ENCODE data around the gene PODXL.

GRCh38 chr7:131486346-131486745 is 70.1 kb downstream of the PODXL start:
- TF ChIP-seq, protein P1, sequence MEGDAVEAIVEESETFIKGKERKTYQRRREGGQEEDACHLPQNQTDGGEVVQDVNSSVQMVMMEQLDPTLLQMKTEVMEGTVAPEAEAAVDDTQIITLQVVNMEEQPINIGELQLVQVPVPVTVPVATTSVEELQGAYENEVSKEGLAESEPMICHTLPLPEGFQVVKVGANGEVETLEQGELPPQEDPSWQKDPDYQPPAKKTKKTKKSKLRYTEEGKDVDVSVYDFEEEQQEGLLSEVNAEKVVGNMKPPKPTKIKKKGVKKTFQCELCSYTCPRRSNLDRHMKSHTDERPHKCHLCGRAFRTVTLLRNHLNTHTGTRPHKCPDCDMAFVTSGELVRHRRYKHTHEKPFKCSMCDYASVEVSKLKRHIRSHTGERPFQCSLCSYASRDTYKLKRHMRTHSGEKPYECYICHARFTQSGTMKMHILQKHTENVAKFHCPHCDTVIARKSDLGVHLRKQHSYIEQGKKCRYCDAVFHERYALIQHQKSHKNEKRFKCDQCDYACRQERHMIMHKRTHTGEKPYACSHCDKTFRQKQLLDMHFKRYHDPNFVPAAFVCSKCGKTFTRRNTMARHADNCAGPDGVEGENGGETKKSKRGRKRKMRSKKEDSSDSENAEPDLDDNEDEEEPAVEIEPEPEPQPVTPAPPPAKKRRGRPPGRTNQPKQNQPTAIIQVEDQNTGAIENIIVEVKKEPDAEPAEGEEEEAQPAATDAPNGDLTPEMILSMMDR (conservative IDR thresholded peaks at IDR 0.05 in 1 of 2, IDR thresholded peaks at IDR 0.05 in 1 of 2; ENCODE audit: extremely low read depth in 1 of 2, insufficient read depth in 1 of 2, low read depth in 1 of 2, low read length in 2 of 2), result no peak
- no peak for TF ChIP-seq EZH2 (IDR thresholded peaks at IDR 0.05; ENCODE audit: borderline replicate concordance, low read length)

Data from mammary epithelial cell (primary cell).